NT2/D1 (cell line): Measurements from ENCODE around the gene ITIH4.

Experiments used
- SUZ12 ChIP-seq: IDR thresholded peaks from 2 replicates; pipeline ENCODE4 v1.6.1; 2011; ENCODE audit not compliant: insufficient read length, insufficient read depth; ENCODE audit errors: extremely low read depth
- YY1 ChIP-seq: IDR thresholded peaks from 2 replicates; pipeline ENCODE4 v1.6.1; 2011; ENCODE audit not compliant: insufficient read length, insufficient read depth
- ZNF274 ChIP-seq: IDR thresholded peaks from 2 replicates; pipeline ENCODE4 v1.6.1; 2011; ENCODE audit warnings: mild to moderate bottlenecking, low read depth, low read length

DNA sequence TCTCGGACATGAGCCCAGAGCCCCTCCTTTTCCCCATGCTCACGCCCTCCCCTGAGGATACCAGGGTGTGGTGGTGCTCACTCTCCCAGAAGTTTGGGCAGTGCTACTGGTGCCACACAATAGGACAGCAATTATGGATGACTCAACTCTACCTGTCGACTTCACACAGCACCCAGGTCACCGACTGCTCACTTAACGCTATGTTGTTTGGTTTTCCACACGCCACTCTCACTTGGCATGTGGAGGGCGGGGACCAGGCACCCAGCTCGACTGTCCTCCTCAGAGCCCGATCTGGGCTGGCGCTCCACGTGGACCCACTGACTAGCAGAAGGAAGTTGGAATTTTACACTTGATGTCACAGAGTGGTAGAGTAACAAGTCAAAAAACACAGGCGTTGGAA lies 36.0 kb upstream of the ITIH4 start:
- TF ChIP-seq SUZ12 (no peak), YY1 (no peak), ZNF274 (no peak)
